Mesendoderm (in vitro differentiated cells): ENCODE results near the gene EYS.

Experiments used
- DNase-seq: peaks from one replicate; pipeline ENCODE4 v3.0.0; 2013
- H2AK5ac ChIP-seq: 2 replicates; pipeline ENCODE4 v1.6.1; 2013; ENCODE audit warnings: low read length, inconsistent platforms
- H2BK120ac ChIP-seq: 2 replicates; pipeline ENCODE4 v1.6.1; 2013; ENCODE audit warnings: low read depth, mild to moderate bottlenecking, low read length, moderate library complexity, mixed read lengths
- H2BK15ac ChIP-seq: replicated peaks from 2 replicates; pipeline ENCODE4 v1.6.1; 2013; ENCODE audit warnings: low read depth, mild to moderate bottlenecking, moderate library complexity
- H2BK5ac ChIP-seq: 2 replicates; pipeline ENCODE4 v1.6.1; 2013; ENCODE audit warnings: low read length, inconsistent platforms
- H3K18ac ChIP-seq: 2 replicates; pipeline ENCODE4 v1.6.1; 2013; ENCODE audit warnings: mild to moderate bottlenecking, low read length, mixed read lengths
- H3K23ac ChIP-seq: one replicate; pipeline ENCODE4 v1.6.1; 2013; ENCODE audit warnings: low read length
- H3K27ac ChIP-seq: 2 replicates; pipeline ENCODE4 v1.5.1; 2013; ENCODE audit warnings: low read depth, mild to moderate bottlenecking, inconsistent platforms, low read length, moderate library complexity
- H3K27me3 ChIP-seq: 2 replicates; pipeline ENCODE4 v1.6.1; 2013; ENCODE audit warnings: low read length, control low read depth, mild to moderate bottlenecking, inconsistent platforms; ENCODE audit not compliant: insufficient read depth, poor library complexity
- H3K36me3 ChIP-seq: 2 replicates; pipeline ENCODE4 v1.6.1; 2013; ENCODE audit warnings: low read length, inconsistent platforms; ENCODE audit not compliant: control insufficient read depth, insufficient read depth
- H3K4ac ChIP-seq: one replicate; pipeline ENCODE4 v1.6.1; 2013; ENCODE audit warnings: low read depth, mild to moderate bottlenecking, low read length, moderate library complexity
- H3K4me1 ChIP-seq: 2 replicates; pipeline ENCODE4 v1.6.1; 2013; ENCODE audit warnings: low read depth, low read length, inconsistent platforms; ENCODE audit not compliant: control insufficient read depth
- H3K4me2 ChIP-seq: 2 replicates; pipeline ENCODE4 v1.6.1; 2013; ENCODE audit warnings: low read length
- H3K4me3 ChIP-seq: 2 replicates; pipeline ENCODE4 v1.5.1; 2013; ENCODE audit warnings: mild to moderate bottlenecking, low read length
- H3K56ac ChIP-seq: one replicate; pipeline ENCODE4 v1.6.1; 2013; ENCODE audit warnings: low read length
- H3K79me1 ChIP-seq: 2 replicates; pipeline ENCODE4 v1.6.1; 2013; ENCODE audit warnings: low read length, inconsistent platforms
- H3K79me2 ChIP-seq: 2 replicates; pipeline ENCODE4 v1.6.1; 2013; ENCODE audit warnings: mild to moderate bottlenecking, low read length; ENCODE audit not compliant: control insufficient read depth, insufficient read depth
- H3K9ac ChIP-seq: 2 replicates; pipeline ENCODE4 v1.6.1; 2013; ENCODE audit warnings: low read length, inconsistent platforms
- H4K5ac ChIP-seq: one replicate; pipeline ENCODE4 v1.6.1; 2013; ENCODE audit warnings: low read length
- H4K8ac ChIP-seq: one replicate; pipeline ENCODE4 v1.6.1; 2013; ENCODE audit warnings: low read depth, mild to moderate bottlenecking, control low read depth, low read length, moderate library complexity
- WGBS: extraction: QIAGEN DNeasy Blood & Tissue Kit; methylation state at CpG from one replicate; pipeline ENCODE4 v1.1.7; 2013; ENCODE audit warnings: low lambda C conversion rate, missing lambda C conversion rate; ENCODE audit not compliant: insufficient coverage; ENCODE audit errors: extremely low coverage; 5-methylcytosine and 5-hydroxymethylcytosine counted together

Gene EYS

GRCh38 chr6:64777941-64778785 is 928.9 kb downstream of the EYS start:
- Histone ChIP-seq H3K23ac (no peak overlapping the region), H2BK15ac (no peak overlapping the region), H3K56ac (no peak overlapping the region), H3K27ac (no peak overlapping the region), H3K9ac (no peak overlapping the region), H4K8ac (no peak overlapping the region), H3K18ac (no peak overlapping the region), H3K4me1 (peaks cover 3% of the 10 kb centered on the region), H3K4ac (no peak overlapping the region), H3K79me2 (no peaks in the 10 kb centered on the region), H2BK5ac (no peak overlapping the region), H3K4me2 (no peak overlapping the region), H3K79me1 (no peaks in the 10 kb centered on the region), H3K4me3 (no peak overlapping the region), H2AK5ac (no peak overlapping the region), H4K5ac (no peak overlapping the region), H3K27me3 (no peaks in the 10 kb centered on the region), H2BK120ac (no peak overlapping the region), H3K36me3 (no peaks in the 10 kb centered on the region)
- no CpG with 5 or more reads among the region's 3 CpGs for WGBS
- no peak for DNase-seq

DNA sequence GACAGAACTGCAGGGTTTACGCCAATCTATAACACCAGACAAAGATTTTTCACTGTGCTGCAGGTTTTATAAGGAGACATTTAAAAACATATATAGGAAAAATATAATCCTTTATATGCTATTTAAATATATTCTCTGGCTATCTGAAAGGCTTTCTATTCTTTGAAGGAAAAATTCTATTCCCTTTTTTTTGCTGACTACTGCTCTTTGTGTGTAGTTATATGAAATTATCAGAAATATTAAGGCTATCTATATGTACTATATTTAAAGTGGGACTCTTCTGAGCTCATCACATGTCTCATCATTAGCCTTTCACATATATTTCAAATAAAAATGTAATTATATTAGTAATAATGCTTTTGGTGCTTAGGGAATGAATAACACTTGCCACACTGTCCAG is 930.7 kb downstream of the EYS start:
- Histone ChIP-seq H2BK5ac (no peak overlapping the region), H2BK15ac (no peak overlapping the region), H3K79me2 (no peaks in the 10 kb centered on the region), H3K4ac (no peak overlapping the region), H2BK120ac (no peak overlapping the region), H3K18ac (no peak overlapping the region), H4K5ac (no peak overlapping the region), H3K56ac (no peak overlapping the region), H2AK5ac (no peak overlapping the region), H4K8ac (no peak overlapping the region), H3K4me1 (peaks cover 3% of the 10 kb centered on the region), H3K79me1 (no peaks in the 10 kb centered on the region), H3K36me3 (no peaks in the 10 kb centered on the region), H3K27me3 (no peaks in the 10 kb centered on the region), H3K4me3 (no peak overlapping the region), H3K27ac (no peak overlapping the region), H3K9ac (no peak overlapping the region), H3K23ac (no peak overlapping the region), H3K4me2 (no peak overlapping the region)
- WGBS: no CpG with 5 or more reads among the region's 1 CpG
- no peak for DNase-seq

DNA sequence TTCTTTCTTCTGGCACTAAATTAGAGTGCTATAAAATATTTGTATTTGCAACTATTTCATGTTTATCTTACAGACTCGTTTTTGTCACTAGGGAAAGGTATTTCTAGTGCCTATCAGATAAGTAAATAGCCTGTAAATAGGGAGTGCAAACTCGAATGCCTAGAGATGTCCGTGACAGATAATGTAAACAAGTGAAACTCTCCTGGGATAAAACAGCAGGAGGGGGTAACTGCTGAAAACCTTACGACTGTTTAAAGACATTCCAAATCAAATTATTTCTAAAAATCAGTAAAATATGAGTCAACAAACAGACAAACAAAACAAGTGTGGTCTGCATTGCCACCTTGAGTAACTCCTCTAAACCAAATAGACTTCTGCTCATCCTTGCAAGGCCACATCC is 932.1 kb downstream of the EYS start:
- Histone ChIP-seq H3K27ac (no peak overlapping the region), H2AK5ac (no peak overlapping the region), H2BK5ac (no peak overlapping the region), H3K4ac (no peak overlapping the region), H3K4me3 (no peak overlapping the region), H4K5ac (no peak overlapping the region), H3K23ac (no peak overlapping the region), H3K9ac (no peak overlapping the region), H2BK15ac (no peak overlapping the region), H4K8ac (no peak overlapping the region), H3K79me1 (no peaks in the 10 kb centered on the region), H2BK120ac (no peak overlapping the region), H3K56ac (no peak overlapping the region), H3K79me2 (no peaks in the 10 kb centered on the region), H3K4me1 (peaks cover 3% of the 10 kb centered on the region), H3K36me3 (no peaks in the 10 kb centered on the region), H3K27me3 (no peaks in the 10 kb centered on the region), H3K4me2 (no peak overlapping the region), H3K18ac (no peak overlapping the region)
- peak; percentile 62 for DNase-seq
- WGBS: no CpG with 5 or more reads among the region's 4 CpGs

DNA sequence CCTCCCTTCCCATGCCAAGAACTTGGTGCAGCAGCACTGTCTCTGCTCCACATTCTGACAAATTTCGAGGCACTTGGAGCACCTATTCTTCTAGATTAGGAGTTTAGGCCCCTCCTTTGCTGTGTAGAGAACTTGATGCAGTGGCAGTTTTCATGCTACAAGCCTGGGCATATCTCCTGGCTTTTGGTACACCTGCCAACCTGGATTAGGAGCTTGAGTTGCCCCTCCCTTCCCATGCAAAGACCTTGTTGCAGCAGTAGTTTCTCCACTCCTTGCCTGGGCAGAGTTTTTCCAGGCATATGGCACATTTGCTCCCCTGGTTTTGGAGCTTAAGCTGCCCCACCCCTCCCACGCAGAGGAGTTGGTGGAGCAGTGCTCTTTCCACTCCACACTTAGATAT is 956.1 kb downstream of the EYS start:
- Histone ChIP-seq H2AK5ac (no peak overlapping the region), H3K4me3 (no peak overlapping the region), H3K9ac (no peak overlapping the region), H4K8ac (no peak overlapping the region), H4K5ac (no peak overlapping the region), H3K36me3 (no peaks in the 10 kb centered on the region), H3K27me3 (no peaks in the 10 kb centered on the region), H3K4me1 (no peaks in the 10 kb centered on the region), H2BK120ac (no peak overlapping the region), H3K27ac (no peak overlapping the region), H3K23ac (no peak overlapping the region), H3K56ac (no peak overlapping the region), H3K18ac (no peak overlapping the region), H3K79me2 (no peaks in the 10 kb centered on the region), H2BK5ac (no peak overlapping the region), H3K79me1 (no peaks in the 10 kb centered on the region), H3K4me2 (no peak overlapping the region), H2BK15ac (no peak overlapping the region), H3K4ac (no peak overlapping the region)
- WGBS: no CpG with 5 or more reads among the region's 2 CpGs
- no peak for DNase-seq

DNA sequence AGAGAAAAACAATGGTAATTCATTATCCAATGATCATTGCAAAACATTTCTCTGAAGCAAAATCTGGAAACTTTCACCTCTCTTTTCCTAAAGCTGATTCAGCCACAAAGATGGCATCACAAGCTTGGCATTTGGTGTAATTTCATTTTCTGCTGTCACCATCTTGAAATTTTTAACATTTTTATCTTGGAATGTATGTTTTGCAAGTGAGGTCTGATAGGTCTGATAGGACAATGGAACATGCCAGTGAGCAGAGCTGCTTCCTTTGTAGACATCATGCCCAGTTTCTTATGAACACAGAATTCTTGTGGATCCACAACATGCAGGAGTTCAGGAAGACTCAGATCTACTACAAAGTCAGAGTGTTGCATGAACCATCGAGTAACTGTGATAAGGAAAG is 969.6 kb downstream of the EYS start:
- H3K79me2 ChIP-seq: no peaks in the 10 kb centered on the region
- no CpG with 5 or more reads among the region's 1 CpG for WGBS

More for the DNA sequence above, 969.6 kb downstream of the EYS start:
- H3K27me3 ChIP-seq: no peaks in the 10 kb centered on the region
- no peak overlapping the region for H3K23ac ChIP-seq
- no peak overlapping the region for H4K5ac ChIP-seq
- no peaks in the 10 kb centered on the region for H3K36me3 ChIP-seq
- no peak overlapping the region for H4K8ac ChIP-seq
- no peaks in the 10 kb centered on the region for H3K4me1 ChIP-seq
- no peak overlapping the region for H3K4ac ChIP-seq
- no peak overlapping the region for H3K4me2 ChIP-seq
- H3K4me3 ChIP-seq: no peak overlapping the region
- no peak overlapping the region for H2BK5ac ChIP-seq
- H2BK120ac ChIP-seq: no peak overlapping the region
- H3K27ac ChIP-seq: no peak overlapping the region
- H3K18ac ChIP-seq: no peak overlapping the region
- H3K9ac ChIP-seq: no peak overlapping the region
- no peak overlapping the region for H3K56ac ChIP-seq
- H2BK15ac ChIP-seq: no peak overlapping the region
- DNase-seq: no peak
- H3K79me1 ChIP-seq: no peaks in the 10 kb centered on the region
- H2AK5ac ChIP-seq: no peak overlapping the region
